BE2C (cell line): ENCODE results near the gene PLEKHG5.

Source experiments
- DNase-seq: peaks from one replicate; pipeline ENCODE4 v3.0.0-alpha.2; 2020
- H3K27me3 ChIP-seq: fragments of 250-450 bp; sonication (Bioruptor Pico); 2 replicates; pipeline ENCODE4 v1.5.1; 2020; ENCODE audit warnings: mild to moderate bottlenecking
- H3K36me3 ChIP-seq: fragments of 250-450 bp; sonication (Bioruptor Pico); 2 replicates; pipeline ENCODE4 v1.5.1; 2020; ENCODE audit warnings: mild to moderate bottlenecking
- H3K4me1 ChIP-seq: fragments of 250-450 bp; sonication (Bioruptor Pico); 2 replicates; pipeline ENCODE4 v1.5.1; 2020
- H3K4me3 ChIP-seq: 2 replicates; pipeline ENCODE4 v1.5.1; 2011; ENCODE audit warnings: low read depth, low read length
- H3K9me3 ChIP-seq: fragments of 250-450 bp; sonication (Bioruptor Pico); 2 replicates; pipeline ENCODE4 v1.5.1; 2020
- CTCF ChIP-seq: IDR thresholded peaks from 2 replicates; pipeline ENCODE4 v1.5.1; 2012; ENCODE audit warnings: mild to moderate bottlenecking, low read depth, low read length

PLEKHG5 gene

GRCh38 chr1:6486433-6487011 lies 4.9 kb downstream of the PLEKHG5 start:
- Histone ChIP-seq H3K9me3 (no peaks in the 10 kb centered on the region), H3K36me3 (no peaks in the 10 kb centered on the region), H3K4me1 (peaks cover 10% of the 10 kb centered on the region; the same call in 1 of the 2 replicates), H3K27me3 (peaks cover 13% of the 10 kb centered on the region), H3K4me3 (no peak overlapping the region)
- peak; percentile 80 for TF ChIP-seq CTCF
- peak; percentile 87 for DNase-seq

- Histone ChIP-seq H3K4me3 (no peak overlapping the region), H3K36me3 (no peaks in the 10 kb centered on the region), H3K4me1 (peaks cover 10% of the 10 kb centered on the region; the same call in 1 of the 2 replicates), H3K9me3 (no peaks in the 10 kb centered on the region), H3K27me3 (peaks cover 13% of the 10 kb centered on the region)
- no peak for DNase-seq
- TF ChIP-seq CTCF: no peak
Measured at GRCh38 chr1:6485168-6486101, 6.0 kb downstream of the PLEKHG5 start.

- H3K9me3 ChIP-seq: no peaks in the 10 kb centered on the region
- no peak for DNase-seq
- no peak for TF ChIP-seq CTCF
- H3K36me3 ChIP-seq: no peaks in the 10 kb centered on the region
- H3K4me1 ChIP-seq: peaks cover 10% of the 10 kb centered on the region; the same call in 1 of the 2 replicates
- peaks cover 13% of the 10 kb centered on the region for H3K27me3 ChIP-seq
- no peak overlapping the region for H3K4me3 ChIP-seq
Measured at GRCh38 chr1:6484826-6485167, 6.7 kb downstream of the PLEKHG5 start.

- H3K9me3 ChIP-seq: no peaks in the 10 kb centered on the region
- H3K36me3 ChIP-seq: no peaks in the 10 kb centered on the region
- H3K4me3 ChIP-seq: no peak overlapping the region
- peaks cover 13% of the 10 kb centered on the region for H3K27me3 ChIP-seq
- DNase-seq: no peak
- peaks cover under 1% of the 10 kb centered on the region; the same call in 1 of the 2 replicates for H3K4me1 ChIP-seq
- no peak for TF ChIP-seq CTCF
Measured at GRCh38 chr1:6483761-6484117, 7.7 kb downstream of the PLEKHG5 start.

- Histone ChIP-seq H3K36me3 (no peaks in the 10 kb centered on the region), H3K4me1 (no peaks in the 10 kb centered on the region), H3K4me3 (no peak overlapping the region), H3K9me3 (no peaks in the 10 kb centered on the region), H3K27me3 (peaks cover 13% of the 10 kb centered on the region)
- TF ChIP-seq CTCF: no peak
- DNase-seq: no peak
Measured at GRCh38 chr1:6483017-6483760, 8.3 kb downstream of the PLEKHG5 start.

- Histone ChIP-seq H3K27me3 (peaks cover 13% of the 10 kb centered on the region), H3K9me3 (no peaks in the 10 kb centered on the region), H3K4me1 (no peaks in the 10 kb centered on the region), H3K4me3 (no peak overlapping the region), H3K36me3 (no peaks in the 10 kb centered on the region)
- DNase-seq: no peak
- TF ChIP-seq CTCF: no peak
Measured at GRCh38 chr1:6481820-6482219, 9.6 kb downstream of the PLEKHG5 start.
